ENCODE data around the gene MLANA. TPM values are rescaled to one million over a fixed set of nuclear protein-coding genes. Genes with fewer than 3 reads are reported as not detected.

MLANA gene
- total and polyA plus RNA-seq, 10 of the 15 experiments (the other 5 are each of a cell fraction or from before 2014, with no cell fraction given) = 0.11 to 0.26 (median 0.13) TPM; not detected in 6

DNA sequence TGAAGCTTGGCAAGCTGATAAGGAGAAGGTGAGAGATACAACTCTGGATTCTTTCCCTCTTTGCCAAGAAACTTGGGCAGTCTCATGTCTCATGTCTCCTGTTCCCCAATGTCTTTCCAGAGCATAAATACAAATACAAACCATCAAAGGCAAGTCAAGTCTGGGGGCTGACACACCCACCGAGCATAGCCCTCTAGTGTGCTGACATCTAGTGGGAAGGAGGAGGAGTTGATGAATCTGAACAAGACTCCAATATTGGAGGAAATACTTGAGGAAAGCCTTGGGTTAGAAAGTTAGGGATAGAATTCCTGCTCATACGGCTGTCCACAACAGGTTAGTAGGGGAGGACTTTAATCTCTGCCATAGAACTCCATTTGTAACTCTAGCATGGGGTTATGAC, 8.6 kb downstream of the MLANA start:
- FAIRE-seq (peak; percentile 54), DNase-seq (ENCODE audit: low read depth, low spot score) (no peak), ATAC-seq (peak; percentile 42; the same call in 1 of the 3 replicates)
- in situ Hi-C loops (cut with MboI) (loop anchor here (25.0 kb wide), 2 partner anchors 413 to 1888 kb away; partner anchors contain the start of gene DMAC1), intact Hi-C loops (cut with micrococcal nuclease; ENCODE audit: unreplicated experiment) (no loop called here)
- Histone ChIP-seq H4K20me1 (ENCODE audit: control insufficient read depth, insufficient read depth) (no peaks in the 10 kb centered on the region; the same call in 1 of the 2 replicates), H2AFZ (ENCODE audit: control insufficient read depth, low read depth, low read length) (no peak overlapping the region), H3K36me3 (ENCODE audit: control insufficient read depth in 2 of 2, insufficient read depth in 2 of 2, low read length in 1 of 2) (peaks cover 0 to 2% of the 10 kb centered on the region in 2 experiments; a peak in 1 of 4 replicates), H3K9ac (ENCODE audit: control insufficient read depth, insufficient read depth, low read length) (no peak overlapping the region), H3K79me2 (ENCODE audit: control insufficient read depth, insufficient read depth, low read length) (no peaks in the 10 kb centered on the region), H3K4me3 (no peak overlapping the region), H3K27me3 (replicated peaks in 1 of 2; ENCODE audit: control insufficient read depth in 2 of 2, insufficient read depth in 2 of 2, low read length in 1 of 2) (no peaks in the 10 kb centered on the region), H3K4me1 (ENCODE audit: control insufficient read depth, insufficient read depth, low read length) (no peaks in the 10 kb centered on the region), H3K27ac (ENCODE audit: control insufficient read depth, insufficient read depth) (no peak overlapping the region), H3K9me3 (replicated peaks; ENCODE audit: control insufficient read depth, insufficient read depth, low read length) (no peaks in the 10 kb centered on the region), H3K4me2 (ENCODE audit: control insufficient read depth, insufficient read depth) (no peak overlapping the region)
- no TSS peak for BruUV-seq (replicated peaks)
- TF ChIP-seq SMC3 (IDR thresholded peaks at IDR 0.05; ENCODE audit: borderline replicate concordance, low read length) = peak; percentile 32; the same call in 1 of the 2 replicates
- no peak for TF ChIP-seq TCF7 (IDR thresholded peaks at IDR 0.05; ENCODE audit: borderline replicate concordance)
- no peak for TF ChIP-seq JUND (IDR thresholded peaks at IDR 0.05; ENCODE audit: low read depth, low read length)
- TF ChIP-seq LARP7 (IDR thresholded peaks at IDR 0.05) = no peak
- peak; percentile 32 to 36 (median 35); a peak in 3 of 6 replicates for TF ChIP-seq CTCF (IDR thresholded peaks at IDR 0.05 in 2 of 3, conservative IDR thresholded peaks at IDR 0.05 in 1 of 3; ENCODE audit: control insufficient read depth in 2 of 3, extremely low read depth in 1 of 3, insufficient read depth in 1 of 3, low read depth in 3 of 3, low read length in 3 of 3)
- no peak for TF ChIP-seq ETV6 (conservative IDR thresholded peaks at IDR 0.05 in 1 of 2, IDR thresholded peaks at IDR 0.05 in 1 of 2; ENCODE audit: borderline replicate concordance in 1 of 2, low read depth in 1 of 2)
- TF ChIP-seq, protein P1, sequence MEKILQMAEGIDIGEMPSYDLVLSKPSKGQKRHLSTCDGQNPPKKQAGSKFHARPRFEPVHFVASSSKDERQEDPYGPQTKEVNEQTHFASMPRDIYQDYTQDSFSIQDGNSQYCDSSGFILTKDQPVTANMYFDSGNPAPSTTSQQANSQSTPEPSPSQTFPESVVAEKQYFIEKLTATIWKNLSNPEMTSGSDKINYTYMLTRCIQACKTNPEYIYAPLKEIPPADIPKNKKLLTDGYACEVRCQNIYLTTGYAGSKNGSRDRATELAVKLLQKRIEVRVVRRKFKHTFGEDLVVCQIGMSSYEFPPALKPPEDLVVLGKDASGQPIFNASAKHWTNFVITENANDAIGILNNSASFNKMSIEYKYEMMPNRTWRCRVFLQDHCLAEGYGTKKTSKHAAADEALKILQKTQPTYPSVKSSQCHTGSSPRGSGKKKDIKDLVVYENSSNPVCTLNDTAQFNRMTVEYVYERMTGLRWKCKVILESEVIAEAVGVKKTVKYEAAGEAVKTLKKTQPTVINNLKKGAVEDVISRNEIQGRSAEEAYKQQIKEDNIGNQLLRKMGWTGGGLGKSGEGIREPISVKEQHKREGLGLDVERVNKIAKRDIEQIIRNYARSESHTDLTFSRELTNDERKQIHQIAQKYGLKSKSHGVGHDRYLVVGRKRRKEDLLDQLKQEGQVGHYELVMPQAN (conservative IDR thresholded peaks at IDR 0.05) = no peak
- TF ChIP-seq RAD21 (IDR thresholded peaks at IDR 0.05; ENCODE audit: insufficient read depth, low read depth, low read length) = peak; percentile 46
- TF ChIP-seq NFYB (IDR thresholded peaks at IDR 0.05; ENCODE audit: insufficient read depth, low read depth, low read length) = no peak
- TF ChIP-seq NFYA (IDR thresholded peaks at IDR 0.05; ENCODE audit: borderline replicate concordance, low read depth, low read length) = no peak
- no peak for TF ChIP-seq SMAD5 (IDR thresholded peaks at IDR 0.05; ENCODE audit: low read depth)
- TF ChIP-seq IRF3 (IDR thresholded peaks at IDR 0.05) = no peak
- no peak for TF ChIP-seq ZZZ3 (IDR thresholded peaks at IDR 0.05; ENCODE audit: control insufficient read depth, insufficient read length, low read depth)
- SMC1A ChIA-PET (ENCODE audit: uncharacterized antibody, unreplicated experiment) = interaction anchor here (0.8 to 4.7 kb wide), 11 partner anchors 10 to 125 kb away, joined by 3 to 40 read pairs (median 4); a partner anchor contains a TSS
- RAD21 ChIA-PET (ENCODE audit: unreplicated experiment) = interaction anchor here (1.0 to 2.3 kb wide), 4 partner anchors 13 to 154 kb away, joined by 3 to 9 read pairs (median 4); no protein-coding TSS in a partner anchor
- CTCF ChIA-PET = interaction anchor here (0.7 to 8.1 kb wide), 16 partner anchors 10 to 155 kb away, joined by 3 to 62 read pairs (median 4); partner anchors contain the start of gene ERMP1
- 71% methylated on average over 2 of the region's 2 CpGs for WGBS (ENCODE audit: insufficient coverage, insufficient replicate concordance, low lambda C conversion rate, missing lambda C conversion rate)
- POLR2A ChIA-PET = no interaction called here
